Stomach (tissue), 9 donors: ENCODE measurements around the gene CD53. TPM values are rescaled to one million over a fixed set of nuclear protein-coding genes. Genes with fewer than 3 reads are reported as not detected.
"Not testable (repeated sequence)": the region's sequence is repeated elsewhere in the genome, so short reads cannot be mapped to it uniquely, and the experiment has no call there.

ENCODE experiments used
- DNase-seq, 2 donors: peaks; one replicate each; pipeline versions ENCODE4 v3.0.0 to v3.0.0-alpha.2; 2013 to 2019
- H3K27ac ChIP-seq, 5 donors: fragments of 200-600 bp in 4 of 5; sonication (generic) in 4 of 5; one replicate each; pipeline ENCODE4 v1.5.1; 2013 to 2019; ENCODE audit warnings: mild to moderate bottlenecking in 1 of 5, moderate library complexity in 1 of 5
- H3K27me3 ChIP-seq, 3 donors: fragments of 200-600 bp; sonication (generic); one replicate each; pipeline ENCODE4 v1.5.1; 2017 to 2019; ENCODE audit warnings: mixed run types in 1 of 3
- H3K36me3 ChIP-seq, 4 donors: fragments of 200-600 bp; sonication (generic); 1 replicate in 3 of 4; 2 replicates in 1 of 4; pipeline ENCODE4 v1.5.1; 2016 to 2019
- H3K4me1 ChIP-seq, 4 donors: fragments of 200-600 bp; sonication (generic); one replicate each; pipeline ENCODE4 v1.5.1; 2016 to 2019
- H3K4me3 ChIP-seq, 4 donors: fragments of 200-600 bp; sonication (generic) in 3 of 4; one replicate each; pipeline ENCODE4 v1.5.1; 2016 to 2019; ENCODE audit warnings: mild to moderate bottlenecking in 1 of 4
- H3K9me3 ChIP-seq, 4 donors: fragments of 200-600 bp; sonication (generic); one replicate each; pipeline ENCODE4 v1.5.1; 2016 to 2019
- EP300 ChIP-seq: sonication (generic); formaldehyde crosslinking; IDR thresholded peaks from one replicate; pipeline ENCODE4 v1.6.1; 2017; ENCODE audit warnings: antibody characterized with exemption
- POLR2A ChIP-seq, 4 donors: fragments of 450-650 bp; IDR thresholded peaks; one replicate each; pipeline ENCODE4 v1.6.1; 2016; ENCODE audit warnings: antibody characterized with exemption in 4 of 4, control low read depth in 2 of 4, mild to moderate bottlenecking in 1 of 4, moderate library complexity in 1 of 4
- POLR2AphosphoS5 ChIP-seq, 3 donors: sonication (generic); formaldehyde crosslinking; IDR thresholded peaks; one replicate each; pipeline ENCODE4 v1.6.1; 2016; ENCODE audit warnings: antibody characterized with exemption in 3 of 3
- WGBS, 5 donors: extraction: QIAGEN DNeasy Blood & Tissue Kit in 3 of 5; methylation state at CpG; one replicate each; pipeline versions ENCODE4 v1.1.5 to v1.1.7; 2013 to 2018; 5-methylcytosine and 5-hydroxymethylcytosine counted together
- intact Hi-C: fragments of 100-400 bp; cut with DNase I; formaldehyde crosslinking; loops from one replicate; pipeline ENCODE4 v1.15.1; 2023; ENCODE audit warnings: low total_unique reads
- polyA plus RNA-seq, 3 donors: library from polyadenylated mRNA; stranded (reverse); fragments of 200-250 nt; gene quantifications; one replicate each; pipeline ENCODE4 v1.2.3, GENCODE V29; 2013
- total RNA-seq, 5 donors: library from RNA; depleted of rRNA; stranded (reverse); fragments of >200 nt; gene quantifications; one replicate each; pipeline versions ENCODE4 v1.1.0 to v1.2.3, GENCODE V29; 2014 to 2016
- TF ChIP-seq, protein P1 (sequence below), 7 experiments: fragments of 450-650 bp in 4 of 7; fragments of 200-600 bp in 3 of 7; sonication (generic) in 3 of 7; IDR thresholded peaks; one replicate each; pipeline ENCODE4 v1.5.1; 2016 to 2019; ENCODE audit warnings: antibody characterized with exemption in 7 of 7, control low read depth in 2 of 7, mild to moderate bottlenecking in 1 of 7
- donor health status: healthy with polysubstance abuse.
- donor health status: Bipolar disorder and iron deficiency.
- donor health status: healthy.

Gene CD53
- total and polyA plus RNA-seq, 8 donors: 3.1 to 70.6 (median 23.0) TPM; not detected in 1

DNA sequence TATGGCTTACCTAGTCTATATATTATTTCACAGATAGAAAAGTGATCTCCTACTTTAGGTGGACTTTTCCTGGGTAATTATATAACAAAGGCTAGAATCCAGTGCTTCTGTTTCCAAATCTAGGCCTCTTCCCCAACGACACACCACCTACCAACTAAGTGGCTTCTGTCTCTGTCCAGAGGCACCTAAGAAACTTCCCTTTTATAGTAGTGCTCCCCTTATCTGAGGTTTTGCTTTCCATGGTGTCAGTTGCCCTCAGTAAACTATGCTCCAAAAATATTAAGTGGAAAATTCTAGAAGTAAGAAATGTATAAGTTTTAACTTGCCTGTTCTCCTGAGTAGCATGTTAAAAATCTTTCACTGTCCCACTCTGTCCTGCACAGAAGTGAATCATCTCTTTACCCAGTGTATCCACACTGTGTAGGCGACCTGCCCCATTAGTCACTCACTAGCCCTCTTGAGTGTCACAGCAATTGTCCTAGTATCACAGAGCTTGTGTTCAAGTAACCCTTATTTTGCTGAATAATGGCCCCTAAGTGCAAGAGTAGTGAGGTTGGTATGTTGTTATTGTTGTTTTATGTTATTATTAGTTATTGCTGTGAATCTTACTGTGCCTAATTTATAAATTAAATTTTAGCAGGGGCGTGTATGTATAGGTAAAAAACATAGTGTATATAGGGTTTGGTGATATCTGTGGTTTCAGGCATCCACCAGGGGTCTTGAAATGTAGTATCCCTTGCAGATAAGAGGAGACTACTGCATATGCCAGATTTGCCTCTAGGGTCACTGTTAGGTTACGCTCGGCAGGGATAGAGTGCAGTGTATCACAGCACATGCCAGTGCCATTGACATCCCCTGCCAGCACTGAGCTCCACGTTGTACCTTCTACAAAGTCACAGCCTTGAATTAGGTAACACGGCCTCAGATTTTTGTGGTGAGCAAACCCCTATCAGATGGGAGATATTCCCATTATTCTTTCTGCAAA, 14.7 kb upstream of the CD53 start:
- Histone ChIP-seq H3K27me3 (no peaks in the 10 kb centered on the region), H3K4me3 (no peak overlapping the region), H3K36me3 (no peaks in the 10 kb centered on the region), H3K27ac (no peak overlapping the region), H3K9me3 (no peaks in the 10 kb centered on the region), H3K4me1 (no peaks in the 10 kb centered on the region)
- no peak for TF ChIP-seq EP300
- no peak for TF ChIP-seq POLR2AphosphoS5 (IDR thresholded peaks at IDR 0.05)
- TF ChIP-seq, protein P1, sequence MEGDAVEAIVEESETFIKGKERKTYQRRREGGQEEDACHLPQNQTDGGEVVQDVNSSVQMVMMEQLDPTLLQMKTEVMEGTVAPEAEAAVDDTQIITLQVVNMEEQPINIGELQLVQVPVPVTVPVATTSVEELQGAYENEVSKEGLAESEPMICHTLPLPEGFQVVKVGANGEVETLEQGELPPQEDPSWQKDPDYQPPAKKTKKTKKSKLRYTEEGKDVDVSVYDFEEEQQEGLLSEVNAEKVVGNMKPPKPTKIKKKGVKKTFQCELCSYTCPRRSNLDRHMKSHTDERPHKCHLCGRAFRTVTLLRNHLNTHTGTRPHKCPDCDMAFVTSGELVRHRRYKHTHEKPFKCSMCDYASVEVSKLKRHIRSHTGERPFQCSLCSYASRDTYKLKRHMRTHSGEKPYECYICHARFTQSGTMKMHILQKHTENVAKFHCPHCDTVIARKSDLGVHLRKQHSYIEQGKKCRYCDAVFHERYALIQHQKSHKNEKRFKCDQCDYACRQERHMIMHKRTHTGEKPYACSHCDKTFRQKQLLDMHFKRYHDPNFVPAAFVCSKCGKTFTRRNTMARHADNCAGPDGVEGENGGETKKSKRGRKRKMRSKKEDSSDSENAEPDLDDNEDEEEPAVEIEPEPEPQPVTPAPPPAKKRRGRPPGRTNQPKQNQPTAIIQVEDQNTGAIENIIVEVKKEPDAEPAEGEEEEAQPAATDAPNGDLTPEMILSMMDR (IDR thresholded peaks at IDR 0.05): no peak
- TF ChIP-seq POLR2A (IDR thresholded peaks at IDR 0.05): no peak
- WGBS, 5 donors: 53 to 66% (median 63%) methylated on average over 7 of the region's 7 CpGs
- intact Hi-C loops: no loop called here
- no peak for DNase-seq

DNA sequence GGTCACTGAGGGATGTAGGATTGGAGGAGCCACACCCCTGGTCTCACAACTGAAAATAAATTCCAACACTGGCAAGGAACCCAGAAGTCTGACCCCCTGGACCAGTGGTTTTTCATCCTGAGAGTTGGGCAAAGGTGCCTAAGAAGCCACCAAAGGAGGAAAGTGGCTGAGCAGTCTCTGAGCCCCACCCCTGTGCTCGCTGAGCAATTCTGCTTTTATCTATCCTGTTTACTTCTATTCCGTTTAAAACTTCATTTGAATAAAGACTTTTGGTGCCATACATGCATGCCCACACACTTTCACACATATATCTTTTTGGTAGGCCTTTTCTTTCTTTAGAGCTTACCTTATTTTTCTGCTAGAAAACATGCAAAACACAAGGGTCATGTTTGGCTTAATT, 13.9 kb upstream of the CD53 start:
- no peaks in the 10 kb centered on the region for H3K27me3 ChIP-seq
- intact Hi-C loops: no loop called here
- TF ChIP-seq EP300 (no peak), POLR2AphosphoS5 (IDR thresholded peaks at IDR 0.05) (no peak), POLR2A (IDR thresholded peaks at IDR 0.05) (no peak)
- TF ChIP-seq, protein P1 (IDR thresholded peaks at IDR 0.05): no peak
- H3K4me1 ChIP-seq: no peaks in the 10 kb centered on the region
- no peak for DNase-seq
- no peak overlapping the region for H3K4me3 ChIP-seq
- no peaks in the 10 kb centered on the region for H3K36me3 ChIP-seq
- peaks cover 0 to 6% (median 0%) of the 10 kb centered on the region in 4 donors for H3K9me3 ChIP-seq
- no peak overlapping the region for H3K27ac ChIP-seq
- 34 to 56% (median 51%) methylated on average over 2 of the region's 2 CpGs for WGBS, 5 donors

DNA sequence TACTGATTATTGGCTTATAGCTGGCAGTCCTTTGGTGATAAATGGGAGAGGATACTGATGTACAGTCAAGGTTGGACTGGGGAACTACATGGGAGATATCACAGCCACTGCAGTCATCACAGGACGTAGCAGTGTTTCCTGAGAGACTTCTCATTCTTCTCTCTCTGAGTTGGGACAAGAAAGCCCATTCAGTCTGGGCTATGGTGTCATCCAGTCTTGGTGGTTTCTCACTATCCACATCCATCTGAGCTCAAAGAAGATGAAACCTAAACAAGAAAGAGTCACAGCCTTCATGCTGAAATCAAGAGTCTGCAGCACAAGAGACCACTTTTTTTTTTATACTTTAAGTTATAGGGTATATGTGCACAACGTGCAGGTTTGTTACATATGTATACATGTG, 12.8 kb upstream of the CD53 start:
- 69 to 77% (median 71%) methylated on average over 2 of the region's 2 CpGs for WGBS, 5 donors
- no peaks in the 10 kb centered on the region for H3K4me1 ChIP-seq
- no peak for DNase-seq
- H3K36me3 ChIP-seq: no peaks in the 10 kb centered on the region
- H3K27ac ChIP-seq: no peak overlapping the region
- H3K9me3 ChIP-seq: peaks cover 0 to 15% (median 0%) of the 10 kb centered on the region in 4 donors
- TF ChIP-seq EP300 (no peak), POLR2A (IDR thresholded peaks at IDR 0.05) (no peak)
- intact Hi-C loops: no loop called here
- no peak overlapping the region for H3K4me3 ChIP-seq
- no peaks in the 10 kb centered on the region for H3K27me3 ChIP-seq

DNA sequence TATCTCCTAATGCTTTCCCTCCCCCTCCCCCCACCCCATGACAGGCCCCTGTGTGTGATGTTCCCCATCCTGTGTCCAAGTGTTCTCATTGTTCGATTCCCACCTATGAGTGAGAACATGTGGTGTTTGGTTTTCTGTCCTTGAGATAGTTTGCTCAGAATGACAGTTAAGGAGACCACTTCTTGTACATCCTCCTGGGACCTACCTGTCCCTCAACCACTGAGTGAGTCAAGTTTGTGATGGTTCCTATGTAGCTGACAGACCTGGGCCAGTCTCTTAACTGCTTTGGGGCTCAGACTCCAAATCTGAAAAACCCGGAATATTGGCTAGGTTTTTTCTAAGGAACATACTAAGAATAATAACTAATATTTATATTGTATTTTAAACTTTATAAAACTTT, 12.3 kb upstream of the CD53 start:
- H3K9me3 ChIP-seq: peaks cover 0 to 19% (median 0%) of the 10 kb centered on the region in 4 donors
- H3K27me3 ChIP-seq, H3K4me1 ChIP-seq, H3K4me3 ChIP-seq, intact Hi-C loops, H3K36me3 ChIP-seq, DNase-seq, H3K27ac ChIP-seq: not testable (repeated sequence)
- WGBS, 5 donors: 38 to 78% (median 71%) methylated on average over 2 of the region's 2 CpGs

DNA sequence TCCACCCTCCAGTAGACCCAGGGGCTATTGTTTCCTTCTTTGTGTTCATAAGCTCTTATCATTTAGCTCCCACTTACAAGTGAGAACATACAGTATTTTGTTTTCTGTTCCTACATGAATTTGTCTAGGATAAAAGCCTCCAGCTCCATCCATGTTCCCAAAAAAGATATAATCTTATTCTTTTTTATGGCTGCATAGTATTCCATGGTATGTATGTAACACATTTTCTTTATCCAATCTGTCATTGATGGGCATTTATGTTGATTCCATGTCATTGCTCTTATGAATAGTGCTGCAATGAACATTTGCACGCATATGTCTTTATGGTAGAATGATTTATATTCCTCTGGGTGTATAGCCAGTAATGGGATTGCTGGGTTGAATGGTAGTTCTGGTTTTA, 11.0 kb upstream of the CD53 start:
- intact Hi-C loops, H3K36me3 ChIP-seq: not testable (repeated sequence)
- WGBS, 5 donors: 82 to 100% (median 85%) methylated on average over 1 of the region's 1 CpG

DNA sequence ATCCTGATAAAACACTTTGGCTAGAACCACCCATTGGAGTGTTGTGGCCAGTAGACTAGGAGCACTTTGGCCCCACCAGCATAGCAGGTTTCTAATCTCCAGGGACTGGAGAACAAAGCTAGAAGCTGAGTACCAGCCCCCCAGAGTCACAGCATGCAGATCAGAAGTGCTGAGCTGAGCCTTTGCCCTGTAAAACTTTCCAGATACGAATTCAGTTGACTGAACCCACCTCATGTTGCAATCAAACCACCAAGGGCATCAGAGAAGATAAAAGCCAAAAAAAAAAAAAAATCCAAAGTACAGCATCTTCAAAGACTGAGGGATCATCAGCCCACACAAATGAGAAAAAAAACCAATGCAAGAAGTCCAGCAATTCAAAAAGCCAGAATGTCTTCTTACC, 8.7 kb upstream of the CD53 start:
- intact Hi-C loops: no loop called here
- Histone ChIP-seq H3K27me3 (no peaks in the 10 kb centered on the region), H3K9me3 (peaks cover 0 to 32% (median 11%) of the 10 kb centered on the region in 4 donors), H3K36me3 (no peaks in the 10 kb centered on the region), H3K4me1 (no peaks in the 10 kb centered on the region), H3K4me3 (no peak overlapping the region), H3K27ac (no peak overlapping the region)
- TF ChIP-seq POLR2AphosphoS5 (IDR thresholded peaks at IDR 0.05) (no peak), EP300 (no peak), POLR2A (IDR thresholded peaks at IDR 0.05) (no peak)
- TF ChIP-seq, protein P1 (IDR thresholded peaks at IDR 0.05): no peak
- no peak for DNase-seq
- WGBS, 5 donors: 36 to 44% (median 40%) methylated on average over 1 of the region's 1 CpG

More for the DNA sequence above, 11.0 kb upstream of the CD53 start:
- H3K9me3 ChIP-seq: peaks cover 0 to 20% (median 0%) of the 10 kb centered on the region in 4 donors
- not testable (repeated sequence) for H3K4me3 ChIP-seq, H3K27me3 ChIP-seq, H3K27ac ChIP-seq, DNase-seq, H3K4me1 ChIP-seq
